Adrenal gland (tissue), 5 donors: ENCODE results near the gene C12orf56.

Experiments
- POLR2A ChIP-seq, 2 donors: fragments of 450-650 bp; IDR thresholded peaks; one replicate each; pipeline ENCODE4 v1.6.1; 2017; ENCODE audit warnings: antibody characterized with exemption in 2 of 2, mild to moderate bottlenecking in 2 of 2, moderate library complexity in 1 of 2
- TF ChIP-seq, protein P1 (sequence below), 6 experiments: fragments of 450-650 bp in 4 of 6; fragments of 200-600 bp in 2 of 6; sonication (generic) in 1 of 6; IDR thresholded peaks; 1 replicate in 5 of 6; 2 replicates in 1 of 6; pipeline versions ENCODE4 v1.5.1 to v1.8.0; 2016 to 2021; ENCODE audit warnings: antibody characterized with exemption in 6 of 6, mild to moderate bottlenecking in 2 of 6, moderate library complexity in 1 of 6
- donor health status: DM: no; HTN: no; CAD: no.

DNA sequence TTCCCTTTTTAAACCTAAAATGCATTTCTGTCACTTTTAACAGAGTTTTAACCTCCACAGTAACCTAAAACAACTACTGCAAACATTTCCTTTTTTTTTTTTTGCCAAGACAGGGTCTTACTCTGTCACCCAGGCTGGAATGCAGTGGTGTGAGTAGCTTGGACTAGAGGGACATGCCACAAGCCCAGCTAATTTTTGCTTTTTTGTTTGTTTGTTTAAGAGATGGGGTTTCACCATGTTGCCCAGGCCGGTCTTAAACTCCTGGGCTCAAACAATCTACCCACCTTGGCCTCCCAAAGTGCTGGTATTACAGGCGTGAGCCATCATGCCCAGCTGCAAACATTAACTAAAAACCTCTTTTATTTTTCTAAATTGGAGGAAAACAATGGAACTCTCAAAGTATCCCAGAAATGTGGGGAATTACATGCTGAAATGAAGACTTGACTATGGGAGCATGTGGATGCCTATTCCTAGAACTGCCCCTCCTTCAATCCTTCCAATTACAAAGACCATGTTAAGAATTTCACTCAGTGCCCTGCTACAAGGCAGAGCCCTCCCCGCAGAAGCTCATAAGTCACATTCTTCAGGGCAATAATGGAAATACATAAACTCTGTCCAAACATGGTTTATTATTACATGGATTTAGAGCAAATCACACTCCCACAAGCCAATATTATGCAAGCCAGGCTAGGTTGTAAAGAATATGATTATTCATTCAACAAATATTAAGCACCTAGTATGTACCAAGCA, 66.9 kb downstream of the C12orf56 start:
- TF ChIP-seq POLR2A (IDR thresholded peaks at IDR 0.05), result no peak
- TF ChIP-seq, protein P1, sequence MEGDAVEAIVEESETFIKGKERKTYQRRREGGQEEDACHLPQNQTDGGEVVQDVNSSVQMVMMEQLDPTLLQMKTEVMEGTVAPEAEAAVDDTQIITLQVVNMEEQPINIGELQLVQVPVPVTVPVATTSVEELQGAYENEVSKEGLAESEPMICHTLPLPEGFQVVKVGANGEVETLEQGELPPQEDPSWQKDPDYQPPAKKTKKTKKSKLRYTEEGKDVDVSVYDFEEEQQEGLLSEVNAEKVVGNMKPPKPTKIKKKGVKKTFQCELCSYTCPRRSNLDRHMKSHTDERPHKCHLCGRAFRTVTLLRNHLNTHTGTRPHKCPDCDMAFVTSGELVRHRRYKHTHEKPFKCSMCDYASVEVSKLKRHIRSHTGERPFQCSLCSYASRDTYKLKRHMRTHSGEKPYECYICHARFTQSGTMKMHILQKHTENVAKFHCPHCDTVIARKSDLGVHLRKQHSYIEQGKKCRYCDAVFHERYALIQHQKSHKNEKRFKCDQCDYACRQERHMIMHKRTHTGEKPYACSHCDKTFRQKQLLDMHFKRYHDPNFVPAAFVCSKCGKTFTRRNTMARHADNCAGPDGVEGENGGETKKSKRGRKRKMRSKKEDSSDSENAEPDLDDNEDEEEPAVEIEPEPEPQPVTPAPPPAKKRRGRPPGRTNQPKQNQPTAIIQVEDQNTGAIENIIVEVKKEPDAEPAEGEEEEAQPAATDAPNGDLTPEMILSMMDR (IDR thresholded peaks at IDR 0.05), result no peak
